ENCODE results near the gene HMGN5.
A peak's percentile ranks its signal among the peaks of the same experiment; 100 is the strongest.

HMGN5 gene, protein sequence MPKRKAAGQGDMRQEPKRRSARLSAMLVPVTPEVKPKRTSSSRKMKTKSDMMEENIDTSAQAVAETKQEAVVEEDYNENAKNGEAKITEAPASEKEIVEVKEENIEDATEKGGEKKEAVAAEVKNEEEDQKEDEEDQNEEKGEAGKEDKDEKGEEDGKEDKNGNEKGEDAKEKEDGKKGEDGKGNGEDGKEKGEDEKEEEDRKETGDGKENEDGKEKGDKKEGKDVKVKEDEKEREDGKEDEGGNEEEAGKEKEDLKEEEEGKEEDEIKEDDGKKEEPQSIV

DNA sequence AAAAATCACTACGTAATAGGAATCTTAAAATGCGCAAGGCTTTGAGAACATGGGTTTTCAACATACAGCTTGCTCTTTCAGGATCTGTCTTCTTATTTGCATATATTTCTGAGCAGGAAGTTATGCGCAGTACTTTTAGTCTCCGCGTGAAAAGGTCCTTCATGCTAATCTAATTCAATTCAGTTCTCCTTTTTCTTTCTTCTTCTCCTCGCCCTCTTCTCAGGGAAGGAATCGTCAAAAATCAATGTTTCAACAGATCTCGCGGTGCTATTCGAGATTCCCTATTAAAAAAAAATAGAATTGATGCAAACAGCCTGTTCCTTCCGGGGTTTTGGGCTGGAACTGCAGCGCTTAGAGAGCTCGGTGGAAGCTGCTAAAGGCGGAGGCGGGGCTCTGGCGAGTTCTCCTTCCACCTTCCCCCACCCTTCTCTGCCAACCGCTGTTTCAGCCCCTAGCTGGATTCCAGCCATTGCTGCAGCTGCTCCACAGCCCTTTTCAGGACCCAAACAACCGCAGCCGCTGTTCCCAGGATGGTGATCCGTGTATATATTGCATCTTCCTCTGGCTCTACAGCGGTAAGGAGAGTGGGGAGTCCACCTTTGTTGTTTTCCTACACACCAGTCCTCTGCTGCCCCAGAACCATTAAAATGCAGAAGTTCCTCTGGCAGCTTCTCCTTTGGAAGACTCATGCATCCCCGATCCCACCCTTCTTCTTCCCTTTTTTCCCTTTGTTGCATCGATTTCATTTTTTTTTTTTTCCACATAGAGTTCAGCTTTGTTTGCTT is at the start of gene HMGN5, which contains the start of gene SH3BGRL:
HMGN5 (minus strand) TSS at position 243 of the 785 bp plus-strand sequence. CDS start 80,364 bp downstream, outside the sequence.
SH3BGRL (plus strand) TSS at position 432 of the 785 bp plus-strand sequence; CDS start at position 531, 99 bp downstream.
- FAIRE-seq: peak; percentile 68

DNA sequence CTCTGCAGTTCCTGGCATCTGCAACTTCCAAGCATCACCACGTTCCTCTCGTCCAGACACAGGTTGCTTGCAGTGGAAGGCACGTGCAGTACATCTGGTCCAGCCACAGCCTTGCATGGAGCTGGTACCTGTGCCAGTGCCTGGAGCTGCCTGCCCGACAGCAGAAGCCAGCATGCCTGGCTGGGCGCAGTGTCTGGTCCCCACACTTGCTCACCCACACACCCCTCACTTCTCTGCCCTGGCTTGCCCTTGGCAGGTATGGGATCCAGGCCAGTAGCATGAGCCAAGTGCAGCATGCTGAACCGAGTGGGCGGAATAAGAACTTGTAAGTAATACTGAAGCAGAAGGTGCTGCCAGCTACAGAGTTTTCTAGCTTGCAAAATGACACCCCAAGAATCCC is 40.0 kb upstream of the HMGN5 start:
- no peak for FAIRE-seq

DNA sequence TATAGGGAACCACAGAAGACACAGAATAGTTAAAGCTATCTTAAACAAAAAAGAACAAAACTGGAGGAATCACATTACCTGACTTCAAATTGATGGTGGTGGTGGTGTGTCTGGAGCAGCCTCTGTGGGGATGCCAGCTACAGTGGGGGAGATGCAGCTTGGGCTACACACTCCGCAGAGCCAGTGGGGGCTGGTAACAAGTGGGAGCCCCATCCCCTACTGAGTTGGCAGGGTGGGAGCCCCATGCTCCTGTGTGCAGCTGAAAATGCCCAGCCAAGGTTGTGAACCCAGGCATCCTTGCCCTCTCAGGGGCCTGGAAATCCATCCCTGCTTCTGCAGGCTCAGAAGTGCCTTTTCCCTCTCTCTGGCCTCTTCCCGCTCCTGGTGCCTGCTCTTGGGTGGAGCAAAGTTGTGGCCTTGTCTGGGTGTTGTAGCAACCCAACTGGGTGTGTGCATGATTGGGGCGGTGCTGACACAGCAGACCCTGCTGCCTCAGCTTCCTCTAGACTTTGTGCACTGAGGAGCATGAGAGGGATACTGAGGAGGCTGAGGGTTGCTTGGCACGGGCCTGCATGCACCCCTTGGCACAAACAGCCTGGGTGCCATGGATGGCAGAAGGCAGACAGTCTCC is 39.1 kb upstream of the HMGN5 start:
- no peak for FAIRE-seq

DNA sequence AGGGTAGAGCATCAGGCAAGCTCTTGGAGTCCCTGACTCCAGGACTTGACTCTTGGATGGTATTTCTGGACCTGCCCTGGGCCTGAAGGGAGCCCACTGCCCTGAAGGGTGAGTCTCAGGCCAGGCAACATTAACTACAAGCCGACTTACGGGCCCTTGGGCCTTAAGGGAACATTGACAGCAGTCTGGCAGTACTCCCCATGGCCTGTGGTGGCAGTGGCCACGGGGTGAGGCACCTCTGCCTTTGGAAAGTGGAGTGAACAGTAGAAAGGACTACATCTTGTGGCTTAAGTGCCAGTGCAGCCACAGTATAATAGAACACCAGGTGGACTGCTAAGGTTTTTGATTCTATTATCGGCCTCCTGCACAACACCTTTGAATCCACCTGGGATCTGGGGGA is 36.5 kb upstream of the HMGN5 start:
- no peak for FAIRE-seq

DNA sequence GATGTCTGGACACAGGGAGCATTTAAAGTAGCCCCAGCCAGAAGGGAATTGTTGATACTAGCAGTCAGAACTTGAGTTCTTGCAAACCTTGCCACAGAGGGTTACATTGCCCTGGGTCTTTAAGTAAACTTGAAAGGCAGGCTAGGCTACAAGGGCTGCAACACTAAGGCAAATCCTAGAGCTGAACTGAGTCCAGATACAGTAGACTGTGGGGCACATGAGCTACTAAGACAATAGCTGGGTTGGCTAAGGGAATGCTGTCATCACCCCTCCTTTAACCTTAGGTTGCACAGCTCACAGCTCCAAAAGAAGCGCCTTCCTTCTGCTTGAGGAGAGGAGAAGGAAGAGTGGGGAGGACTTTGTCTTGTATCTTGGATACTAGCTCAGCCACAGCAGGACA is 35.8 kb upstream of the HMGN5 start:
- FAIRE-seq: no peak

DNA sequence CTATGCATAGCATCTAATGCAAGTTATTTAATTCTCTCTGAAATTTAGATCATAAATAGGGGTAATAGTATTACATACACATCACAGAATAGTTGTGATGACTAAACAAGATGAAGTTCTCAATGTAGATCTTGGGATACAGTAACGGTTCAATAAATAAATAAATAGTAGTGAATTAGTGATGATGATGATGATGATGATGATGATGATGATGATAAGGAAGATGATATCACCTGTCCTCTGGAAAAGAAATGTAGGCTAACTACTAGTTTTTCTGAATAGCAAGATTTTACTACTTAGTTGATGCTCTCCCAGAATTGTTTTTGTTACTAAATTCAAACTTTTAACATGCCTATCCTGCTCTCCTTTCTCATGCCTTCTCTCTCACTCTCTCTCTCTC is 30.5 kb upstream of the HMGN5 start:
- FAIRE-seq: no peak

DNA sequence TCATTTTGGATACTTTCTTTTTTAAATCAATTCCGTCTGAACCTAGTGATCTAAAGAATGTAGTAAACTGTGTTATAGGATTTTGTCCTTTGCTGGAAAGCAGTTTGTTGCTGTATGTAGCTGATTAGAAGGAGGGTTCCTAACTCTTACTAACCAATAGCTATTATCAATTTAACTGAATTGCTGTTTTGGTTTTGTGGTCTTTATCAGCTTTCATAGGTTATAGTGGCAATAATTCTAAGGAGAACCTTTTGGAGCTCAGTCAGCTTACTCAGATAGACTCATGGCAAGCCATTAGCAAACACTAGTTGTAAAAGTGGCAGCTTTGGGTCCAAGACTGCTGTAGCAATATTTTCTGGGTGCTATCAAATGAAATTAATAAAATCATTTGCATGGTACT is 29.8 kb upstream of the HMGN5 start:
- FAIRE-seq: no peak

DNA sequence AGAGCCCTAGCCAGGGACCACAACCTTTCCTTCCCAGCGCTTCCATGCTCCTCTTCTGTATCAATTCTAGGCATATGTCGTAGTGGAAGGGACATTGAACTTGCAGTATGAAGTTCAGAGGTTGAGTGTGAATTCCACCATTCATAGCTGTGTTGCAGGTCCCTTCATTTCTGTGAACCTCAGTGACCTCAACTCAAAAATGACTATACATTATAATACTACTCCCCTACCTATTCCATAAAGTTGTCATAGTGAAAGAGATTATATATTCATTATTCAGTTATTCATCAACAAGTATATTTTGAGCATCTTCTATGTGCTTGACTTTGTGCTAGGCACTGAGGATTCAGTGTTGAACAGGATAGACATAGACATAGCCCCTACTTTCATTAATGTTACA is 28.2 kb upstream of the HMGN5 start:
- FAIRE-seq: no peak

DNA sequence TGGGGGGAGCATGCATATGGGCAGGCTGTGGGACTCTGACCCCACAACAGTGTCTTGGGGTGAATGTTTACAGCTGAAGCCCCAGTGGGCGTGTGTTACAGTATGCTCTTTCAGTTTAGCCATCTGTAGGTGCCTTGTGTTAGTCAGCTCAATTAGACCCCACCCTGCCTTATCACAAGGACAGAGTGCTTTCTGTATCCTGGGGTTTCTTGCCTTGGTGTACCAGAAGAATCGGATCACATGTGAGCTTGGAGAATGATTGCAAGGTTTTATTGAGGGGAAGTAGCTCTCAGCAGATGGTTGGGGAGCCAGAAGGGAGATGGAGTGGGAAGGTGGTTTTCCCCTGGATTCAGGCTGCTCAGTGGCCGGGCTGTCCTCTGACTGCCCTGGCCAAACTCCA is 27.5 kb upstream of the HMGN5 start:
- FAIRE-seq: no peak

DNA sequence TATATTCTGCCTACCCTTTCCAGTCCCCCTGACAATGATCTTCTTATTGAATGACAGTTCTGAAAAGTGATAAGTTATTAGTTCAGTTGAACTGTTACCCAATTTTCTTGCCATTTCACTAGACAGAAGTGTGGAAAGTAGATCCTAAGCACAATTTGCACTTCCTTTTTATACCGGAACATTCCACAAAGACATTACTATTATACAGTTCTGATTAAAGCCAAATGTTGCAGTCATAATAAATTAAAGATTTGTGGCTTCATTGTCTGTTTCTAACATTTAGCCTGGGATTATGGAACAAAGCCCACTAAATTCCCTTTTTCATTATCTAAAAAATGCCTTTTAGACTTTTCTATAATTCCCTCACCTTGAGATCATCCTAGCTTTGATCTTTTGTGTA is 14.0 kb upstream of the HMGN5 start:
- FAIRE-seq: no peak

DNA sequence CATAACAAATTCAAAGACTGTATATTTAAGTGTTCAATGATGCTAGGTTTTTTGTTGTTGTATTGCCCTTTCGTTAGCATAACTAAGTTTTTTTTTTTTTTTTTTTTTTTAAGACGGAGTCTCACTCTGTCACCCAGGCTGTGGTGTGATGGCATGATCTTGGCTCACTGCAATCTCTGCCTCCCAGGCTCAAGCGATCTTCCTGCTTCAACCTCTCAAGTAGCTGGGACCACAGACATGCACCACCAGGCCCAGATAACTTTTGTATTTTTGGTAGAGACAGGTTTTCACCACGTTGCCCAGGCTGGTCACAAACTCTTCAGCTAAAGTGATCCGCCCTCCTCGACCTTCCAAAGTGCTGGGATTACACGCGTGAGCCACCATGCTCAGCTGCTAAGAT is 7.2 kb upstream of the HMGN5 start:
- FAIRE-seq: no peak

DNA sequence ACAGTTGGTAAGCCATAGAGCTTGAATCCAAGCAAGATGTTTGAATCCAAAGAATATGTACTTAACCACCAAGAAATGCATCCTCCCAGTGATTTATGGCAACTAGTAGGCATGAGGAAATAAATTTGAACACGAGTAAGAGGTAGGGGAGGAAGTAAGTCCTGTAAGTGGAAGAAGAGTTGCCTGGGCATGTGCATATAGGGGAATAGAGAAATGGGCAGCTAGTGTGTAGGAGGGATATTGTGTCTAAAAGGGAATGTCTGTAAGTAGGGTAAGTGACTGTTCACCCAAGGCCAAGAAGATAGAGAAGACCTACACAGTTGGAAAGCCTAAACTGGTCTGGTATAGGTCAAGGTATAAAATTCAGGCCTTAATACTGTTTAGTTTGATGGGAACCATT is 4.8 kb upstream of the HMGN5 start:
- no peak for FAIRE-seq

DNA sequence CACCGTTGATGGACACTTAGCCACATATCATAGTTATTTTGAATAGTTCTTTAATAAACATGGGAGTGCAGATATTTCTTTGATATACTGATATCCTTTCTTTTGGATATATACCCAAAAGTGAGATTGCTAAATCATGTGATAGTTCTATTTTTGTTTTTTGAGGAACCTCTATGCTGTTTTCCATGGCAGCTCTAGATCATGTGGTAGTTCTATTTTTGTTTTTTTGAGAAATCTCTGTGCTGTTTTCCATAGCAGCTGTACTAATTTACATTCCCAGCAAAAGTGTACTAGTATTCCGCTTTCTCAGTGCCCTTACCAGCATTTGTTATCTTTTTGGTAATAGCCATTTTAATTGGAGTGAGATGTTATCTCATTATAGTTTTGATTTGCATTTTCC is 3.8 kb upstream of the HMGN5 start:
- FAIRE-seq: no peak

DNA sequence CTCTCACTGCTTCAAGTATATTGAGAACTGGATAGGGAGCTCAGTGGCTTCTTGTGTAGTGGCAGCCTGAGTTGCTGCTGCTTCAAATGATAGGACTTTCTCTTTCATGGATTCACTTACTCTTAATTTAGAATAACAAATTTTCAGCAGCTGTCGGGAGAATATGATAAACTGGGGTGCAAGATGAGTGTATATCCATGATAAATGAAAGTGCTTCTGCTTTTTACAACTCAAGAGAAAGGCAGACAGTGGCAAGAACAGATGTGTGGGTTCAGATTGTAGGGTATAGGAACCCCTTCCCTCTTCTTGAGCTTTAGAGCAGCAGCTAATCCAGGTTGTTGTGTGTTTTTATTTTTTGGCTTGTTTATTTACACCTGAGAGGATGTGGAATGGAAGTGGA is 1.2 kb upstream of the HMGN5 start:
- no peak for FAIRE-seq

DNA sequence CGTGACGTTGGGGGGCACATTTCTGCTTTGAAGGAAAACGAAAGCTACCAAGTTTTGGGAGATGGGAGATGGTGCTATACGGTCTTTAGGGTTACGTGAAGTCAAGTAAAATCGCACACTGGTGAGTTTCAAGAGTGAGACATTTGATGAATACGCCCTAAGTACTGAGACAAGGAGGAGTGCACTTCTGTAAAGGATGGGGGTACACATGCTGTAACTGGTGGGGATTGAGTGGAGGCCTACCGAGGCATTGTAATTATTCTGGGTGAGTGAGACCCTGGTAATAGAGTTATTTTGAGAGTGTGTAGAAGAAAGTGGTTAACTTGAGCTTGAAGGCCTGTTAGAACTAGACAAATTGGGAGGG is 725 bp upstream of the HMGN5 start:
- FAIRE-seq: no peak

DNA sequence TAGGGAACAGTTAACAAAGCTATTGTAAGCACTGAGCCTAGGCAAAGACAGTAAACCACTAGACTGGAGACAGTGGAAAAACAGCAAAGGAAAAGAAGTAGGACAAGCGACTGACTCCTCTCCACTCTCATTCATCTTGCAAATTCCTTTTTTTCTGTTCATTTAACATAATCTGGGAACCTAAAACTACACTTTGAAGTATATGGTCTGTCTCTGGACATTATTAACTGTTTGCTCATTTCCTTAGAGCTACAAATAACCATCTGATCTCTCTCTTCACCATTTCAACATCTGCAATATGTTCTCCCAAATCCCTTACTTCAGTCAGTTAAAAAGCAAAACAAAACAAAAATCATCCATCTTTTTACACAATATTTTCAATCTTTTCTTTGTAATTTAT is 642 bp downstream of the HMGN5 start:
- no peak for FAIRE-seq

DNA sequence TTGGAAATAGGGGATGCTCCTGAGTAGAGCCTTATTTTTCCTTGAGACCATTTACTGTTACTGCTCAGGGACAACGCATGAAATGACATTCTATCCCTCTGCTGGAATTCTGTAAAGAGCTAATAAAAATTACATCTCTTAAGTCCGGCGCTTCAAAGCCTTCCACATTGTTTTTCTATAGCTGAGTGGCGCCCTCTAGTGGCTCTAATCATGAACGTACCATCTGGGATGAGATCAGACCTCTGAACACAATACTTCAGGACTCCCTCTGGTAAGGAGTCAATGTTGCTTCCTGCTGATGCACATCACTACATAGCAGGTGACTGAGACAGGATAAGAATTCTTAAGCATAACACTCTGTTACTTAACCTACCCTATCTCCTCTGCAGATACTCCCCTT is 6.0 kb downstream of the HMGN5 start:
- no peak for FAIRE-seq

DNA sequence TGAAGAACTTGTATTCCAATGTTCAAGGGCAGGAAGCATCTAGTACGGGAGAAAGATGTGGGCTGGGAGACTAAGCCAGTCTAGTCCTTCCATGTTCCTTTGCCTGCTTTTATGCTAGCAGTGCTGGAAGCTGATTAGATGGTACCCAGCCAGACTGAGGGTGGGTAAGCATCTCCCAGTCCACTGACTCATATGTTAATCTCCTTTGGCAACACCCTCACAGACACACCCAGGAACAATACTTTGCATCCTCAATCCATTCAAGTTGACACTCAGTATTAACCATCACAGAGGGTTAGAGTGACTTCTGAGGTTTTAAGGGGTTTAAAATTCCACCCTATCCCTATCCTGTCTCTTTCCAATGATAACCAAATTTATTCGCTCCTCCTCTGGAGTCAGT is 6.5 kb downstream of the HMGN5 start:
- FAIRE-seq: no peak

DNA sequence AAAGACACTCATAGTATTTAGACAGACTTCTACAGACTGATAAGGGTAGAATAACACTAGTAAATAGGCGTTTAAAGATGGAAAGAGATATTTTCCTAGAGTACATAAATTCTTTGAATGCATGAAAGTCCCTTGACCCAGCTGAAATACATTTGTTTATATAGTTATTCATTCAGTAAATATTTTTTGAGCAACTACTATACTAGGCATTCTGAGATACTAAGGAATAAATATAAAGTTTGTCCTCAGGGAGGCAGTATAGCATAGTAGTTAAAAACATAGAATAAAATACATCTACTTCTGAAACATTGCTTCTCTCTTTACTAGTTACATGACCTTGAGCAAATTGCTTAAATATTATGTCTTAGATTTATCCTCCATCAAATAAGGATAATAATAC is 27.4 kb downstream of the HMGN5 start:
- FAIRE-seq: peak; percentile 96

DNA sequence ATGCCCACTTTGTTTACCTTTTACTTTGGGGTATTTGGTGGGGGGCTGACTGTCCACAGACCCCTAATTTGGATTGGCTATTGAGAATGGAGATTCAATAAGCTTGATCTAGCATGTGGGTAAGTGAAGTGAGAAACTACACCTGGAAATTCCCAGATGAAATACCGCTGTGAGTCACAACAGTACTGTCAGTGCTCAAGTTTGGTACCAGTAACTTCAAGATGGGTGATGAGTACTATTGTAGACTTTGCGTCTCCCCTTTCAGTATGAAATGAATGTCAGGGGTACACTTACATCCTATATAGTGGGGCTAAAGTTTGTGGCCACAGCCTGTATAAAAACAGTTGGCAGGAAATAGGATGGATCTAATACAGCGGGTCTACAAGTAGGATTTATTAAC is 33.3 kb downstream of the HMGN5 start:
- no peak for FAIRE-seq

DNA sequence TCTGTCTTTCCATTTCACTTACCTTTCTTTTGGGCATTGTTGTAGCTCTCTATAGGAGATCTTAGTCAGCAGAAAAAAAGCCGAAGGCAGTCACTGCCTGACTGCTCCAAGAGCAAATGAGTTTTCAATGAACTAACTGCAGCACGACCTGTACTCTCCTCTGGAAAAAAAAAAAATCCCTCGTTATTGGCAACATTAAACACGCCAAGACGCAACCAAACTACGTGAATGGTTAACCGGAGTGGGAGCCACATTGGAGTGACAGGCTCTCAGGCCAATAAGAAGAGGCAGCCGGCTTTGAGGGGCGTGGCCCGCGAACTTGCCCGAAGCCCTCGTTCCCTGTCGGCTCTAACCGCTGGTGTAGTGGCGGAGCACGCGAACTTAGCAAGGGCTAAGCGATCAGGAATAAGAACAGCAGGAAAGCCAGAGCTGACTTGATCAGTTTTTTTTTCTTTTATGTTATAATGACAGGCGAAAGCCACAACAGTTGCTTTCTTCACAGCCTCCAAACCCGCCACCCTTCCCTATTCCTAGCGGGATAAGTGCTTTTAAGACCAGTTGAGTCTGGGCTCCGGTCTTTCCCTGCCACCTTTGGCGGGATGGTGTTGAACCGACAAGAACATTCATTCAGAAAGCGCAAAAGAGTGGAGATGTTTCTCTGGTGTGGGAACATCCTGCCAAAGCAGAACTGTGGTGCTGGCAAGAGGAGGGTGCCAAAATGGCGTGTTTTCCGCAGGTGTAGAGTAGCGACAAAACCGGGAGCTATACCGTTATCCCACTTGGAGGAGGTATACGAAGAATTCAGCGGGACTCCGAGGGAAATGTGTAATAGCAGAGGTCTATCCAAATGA is 80.0 kb downstream of the HMGN5 start:
- FAIRE-seq: peak; percentile 87

DNA sequence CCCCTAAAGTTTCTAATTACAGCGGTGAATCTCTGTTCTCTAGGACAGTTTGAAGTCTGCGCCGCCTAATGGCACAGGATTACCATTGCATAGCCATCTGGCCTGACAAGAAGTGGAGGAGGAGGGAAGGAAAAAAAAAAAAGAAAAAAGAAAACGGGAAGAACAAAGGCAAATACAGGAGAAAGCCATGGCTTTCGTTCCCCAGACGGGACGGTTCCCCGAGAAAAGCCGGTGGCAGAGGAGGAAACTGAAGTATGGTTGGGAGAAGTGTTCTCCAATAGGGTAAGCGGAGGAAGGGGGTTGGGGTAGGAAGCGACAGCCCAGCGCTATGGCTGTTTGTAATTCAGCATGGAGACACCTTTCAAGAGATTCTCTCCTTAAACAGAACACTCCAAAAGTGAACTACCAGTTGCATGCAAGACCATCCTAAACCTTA is 80.8 kb downstream of the HMGN5 start:
- no peak for FAIRE-seq
